GM23338 (cell line): ENCODE results near the gene CLEC14A. TPM values are rescaled to one million over a fixed set of nuclear protein-coding genes. Genes with fewer than 3 reads are reported as not detected.

Source experiments
- EZH2phosphoT487 ChIP-seq: fragments of 200-600 bp; sonication (generic); IDR thresholded peaks from one replicate; pipeline ENCODE4 v1.8.1; 2018; ENCODE audit warnings: antibody characterized with exemption; ENCODE audit not compliant: unreplicated experiment
- JUNB ChIP-seq: IDR thresholded peaks from one replicate; pipeline ENCODE4 v1.6.1; 2016; ENCODE audit warnings: antibody characterized with exemption; ENCODE audit not compliant: unreplicated experiment
- polyA plus RNA-seq: library from polyadenylated mRNA; unstranded; fragments of >200 nt; fragmentation: Nextera tagmentation; extraction: Ambion mirVana; gene quantifications from 2 replicates; pipeline ENCODE4 v1.2.1, GENCODE V29; 2016
- total RNA-seq: library from RNA; depleted of rRNA; stranded (reverse); fragments of >200 nt; shearing (Covaris generic); gene quantifications from 2 replicates; pipeline ENCODE4 v1.2.3, GENCODE V29; 2014; rRNA removed
- TF ChIP-seq, protein P1 (sequence below): fragments of 250-450 bp; sonication (Bioruptor Pico); IDR thresholded peaks from 2 replicates; pipeline ENCODE4 v1.5.0; 2020; ENCODE audit warnings: mild to moderate bottlenecking, moderate library complexity

CLEC14A gene
- total and polyA plus RNA-seq, 2 experiments from 2014 or later, result not detected

DNA sequence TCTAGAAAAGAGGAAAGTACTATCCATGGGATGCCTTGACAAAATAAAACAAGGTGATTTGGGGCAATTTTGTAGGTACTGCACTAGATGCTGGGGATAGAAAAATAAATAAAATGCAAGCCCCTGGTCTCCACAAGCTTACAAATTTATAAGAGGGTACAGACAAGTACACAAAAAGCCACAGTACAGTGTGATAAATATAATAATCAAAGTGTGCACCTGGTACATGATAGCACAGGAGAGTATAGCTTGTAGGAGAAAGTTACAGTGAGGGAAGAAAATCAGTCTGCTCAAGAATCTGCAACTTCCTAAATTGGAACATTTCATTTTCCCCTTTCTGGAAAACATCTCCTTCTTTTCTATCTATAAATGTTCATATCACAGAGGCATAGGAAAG lies 51.2 kb downstream of the CLEC14A start (continued):
- TF ChIP-seq, protein P1, sequence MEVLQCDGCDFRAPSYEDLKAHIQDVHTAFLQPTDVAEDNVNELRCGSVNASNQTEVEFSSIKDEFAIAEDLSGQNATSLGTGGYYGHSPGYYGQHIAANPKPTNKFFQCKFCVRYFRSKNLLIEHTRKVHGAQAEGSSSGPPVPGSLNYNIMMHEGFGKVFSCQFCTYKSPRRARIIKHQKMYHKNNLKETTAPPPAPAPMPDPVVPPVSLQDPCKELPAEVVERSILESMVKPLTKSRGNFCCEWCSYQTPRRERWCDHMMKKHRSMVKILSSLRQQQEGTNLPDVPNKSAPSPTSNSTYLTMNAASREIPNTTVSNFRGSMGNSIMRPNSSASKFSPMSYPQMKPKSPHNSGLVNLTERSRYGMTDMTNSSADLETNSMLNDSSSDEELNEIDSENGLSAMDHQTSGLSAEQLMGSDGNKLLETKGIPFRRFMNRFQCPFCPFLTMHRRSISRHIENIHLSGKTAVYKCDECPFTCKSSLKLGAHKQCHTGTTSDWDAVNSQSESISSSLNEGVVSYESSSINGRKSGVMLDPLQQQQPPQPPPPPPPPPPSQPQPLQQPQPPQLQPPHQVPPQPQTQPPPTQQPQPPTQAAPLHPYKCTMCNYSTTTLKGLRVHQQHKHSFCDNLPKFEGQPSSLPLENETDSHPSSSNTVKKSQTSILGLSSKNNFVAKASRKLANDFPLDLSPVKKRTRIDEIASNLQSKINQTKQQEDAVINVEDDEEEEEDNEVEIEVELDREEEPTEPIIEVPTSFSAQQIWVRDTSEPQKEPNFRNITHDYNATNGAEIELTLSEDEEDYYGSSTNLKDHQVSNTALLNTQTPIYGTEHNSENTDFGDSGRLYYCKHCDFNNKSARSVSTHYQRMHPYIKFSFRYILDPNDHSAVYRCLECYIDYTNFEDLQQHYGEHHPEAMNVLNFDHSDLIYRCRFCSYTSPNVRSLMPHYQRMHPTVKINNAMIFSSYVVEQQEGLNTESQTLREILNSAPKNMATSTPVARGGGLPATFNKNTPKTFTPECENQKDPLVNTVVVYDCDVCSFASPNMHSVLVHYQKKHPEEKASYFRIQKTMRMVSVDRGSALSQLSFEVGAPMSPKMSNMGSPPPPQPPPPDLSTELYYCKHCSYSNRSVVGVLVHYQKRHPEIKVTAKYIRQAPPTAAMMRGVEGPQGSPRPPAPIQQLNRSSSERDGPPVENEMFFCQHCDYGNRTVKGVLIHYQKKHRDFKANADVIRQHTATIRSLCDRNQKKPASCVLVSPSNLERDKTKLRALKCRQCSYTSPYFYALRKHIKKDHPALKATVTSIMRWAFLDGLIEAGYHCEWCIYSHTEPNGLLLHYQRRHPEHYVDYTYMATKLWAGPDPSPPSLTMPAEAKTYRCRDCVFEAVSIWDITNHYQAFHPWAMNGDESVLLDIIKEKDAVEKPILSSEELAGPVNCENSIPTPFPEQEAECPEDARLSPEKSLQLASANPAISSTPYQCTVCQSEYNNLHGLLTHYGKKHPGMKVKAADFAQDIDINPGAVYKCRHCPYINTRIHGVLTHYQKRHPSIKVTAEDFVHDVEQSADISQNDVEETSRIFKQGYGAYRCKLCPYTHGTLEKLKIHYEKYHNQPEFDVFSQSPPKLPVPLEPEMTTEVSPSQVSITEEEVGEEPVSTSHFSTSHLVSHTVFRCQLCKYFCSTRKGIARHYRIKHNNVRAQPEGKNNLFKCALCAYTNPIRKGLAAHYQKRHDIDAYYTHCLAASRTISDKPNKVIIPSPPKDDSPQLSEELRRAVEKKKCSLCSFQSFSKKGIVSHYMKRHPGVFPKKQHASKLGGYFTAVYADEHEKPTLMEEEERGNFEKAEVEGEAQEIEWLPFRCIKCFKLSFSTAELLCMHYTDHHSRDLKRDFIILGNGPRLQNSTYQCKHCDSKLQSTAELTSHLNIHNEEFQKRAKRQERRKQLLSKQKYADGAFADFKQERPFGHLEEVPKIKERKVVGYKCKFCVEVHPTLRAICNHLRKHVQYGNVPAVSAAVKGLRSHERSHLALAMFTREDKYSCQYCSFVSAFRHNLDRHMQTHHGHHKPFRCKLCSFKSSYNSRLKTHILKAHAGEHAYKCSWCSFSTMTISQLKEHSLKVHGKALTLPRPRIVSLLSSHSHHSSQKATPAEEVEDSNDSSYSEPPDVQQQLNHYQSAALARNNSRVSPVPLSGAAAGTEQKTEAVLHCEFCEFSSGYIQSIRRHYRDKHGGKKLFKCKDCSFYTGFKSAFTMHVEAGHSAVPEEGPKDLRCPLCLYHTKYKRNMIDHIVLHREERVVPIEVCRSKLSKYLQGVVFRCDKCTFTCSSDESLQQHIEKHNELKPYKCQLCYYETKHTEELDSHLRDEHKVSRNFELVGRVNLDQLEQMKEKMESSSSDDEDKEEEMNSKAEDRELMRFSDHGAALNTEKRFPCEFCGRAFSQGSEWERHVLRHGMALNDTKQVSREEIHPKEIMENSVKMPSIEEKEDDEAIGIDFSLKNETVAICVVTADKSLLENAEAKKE (CRISPR knock-in tag), result no peak
- no peak for TF ChIP-seq JUNB
- TF ChIP-seq EZH2phosphoT487, result no peak

Other genes starting within 250 kb of the CLEC14A start
- gene SSTR1, start 48.2 kb downstream of the CLEC14A start, total RNA-seq, result 0.80 and 2.3 TPM in 2 replicates
- 0.42 and 0.77 TPM in 2 replicates for gene SSTR1, start 48.2 kb downstream of the CLEC14A start, polyA plus RNA-seq